Mesenchymal stem cell (in vitro differentiated cells and primary cell): ENCODE measurements around the gene IZUMO4.

Source experiments
- DNase-seq: peaks from one replicate; pipeline ENCODE4 v3.0.0-alpha.2; 2013
- H2AFZ ChIP-seq: one replicate; pipeline ENCODE4 v1.6.1; 2013; ENCODE audit warnings: low read depth, mild to moderate bottlenecking, control low read depth, inconsistent platforms, low read length, moderate library complexity
- H2AK5ac ChIP-seq: 2 replicates; pipeline ENCODE4 v1.6.1; 2013; ENCODE audit warnings: low read length, moderate library complexity, mild to moderate bottlenecking, inconsistent platforms; ENCODE audit not compliant: severe bottlenecking
- H2BK120ac ChIP-seq: one replicate; pipeline ENCODE4 v1.6.1; 2013; ENCODE audit warnings: low read depth, mild to moderate bottlenecking, inconsistent platforms, low read length, moderate library complexity
- H2BK12ac ChIP-seq, 2 experiments: one replicate each; pipeline ENCODE4 v1.6.1; 2013; ENCODE audit warnings: inconsistent platforms in 2 of 2, low read length in 2 of 2, mild to moderate bottlenecking in 2 of 2, moderate library complexity in 2 of 2, control low read depth in 1 of 2
- H2BK15ac ChIP-seq: one replicate; pipeline ENCODE4 v1.6.1; 2013; ENCODE audit warnings: mild to moderate bottlenecking, low read depth, inconsistent platforms; ENCODE audit not compliant: poor library complexity, severe bottlenecking
- H2BK5ac ChIP-seq: 2 replicates; pipeline ENCODE4 v1.6.1; 2013; ENCODE audit warnings: low read depth, mild to moderate bottlenecking, low read length, control low read depth, inconsistent platforms; ENCODE audit not compliant: poor library complexity, severe bottlenecking
- H3K14ac ChIP-seq, 2 experiments: one replicate each; pipeline ENCODE4 v1.6.1; 2013; ENCODE audit warnings: inconsistent platforms in 2 of 2, low read length in 2 of 2, control low read depth in 1 of 2, mild to moderate bottlenecking in 1 of 2, moderate library complexity in 1 of 2
- H3K18ac ChIP-seq, 2 experiments: one replicate each; pipeline ENCODE4 v1.6.1; 2013; ENCODE audit warnings: inconsistent platforms in 2 of 2, low read length in 2 of 2, control low read depth in 1 of 2, low read depth in 1 of 2, mild to moderate bottlenecking in 1 of 2
- H3K23ac ChIP-seq, 2 experiments: one replicate each; pipeline ENCODE4 v1.6.1; 2013; ENCODE audit warnings: inconsistent platforms in 2 of 2, low read length in 2 of 2, mild to moderate bottlenecking in 2 of 2, moderate library complexity in 2 of 2, control low read depth in 1 of 2
- H3K27ac ChIP-seq: 2 replicates; pipeline ENCODE4 v1.5.1; 2013; ENCODE audit warnings: mild to moderate bottlenecking, moderate library complexity, low read length, control low read depth, inconsistent platforms; ENCODE audit not compliant: poor library complexity, severe bottlenecking
- H3K27me3 ChIP-seq, 2 experiments: 2 replicates each; pipeline versions ENCODE4 v1.6.1 to v1.7.0; 2013; ENCODE audit warnings: low read length in 2 of 2, mild to moderate bottlenecking in 2 of 2, moderate library complexity in 2 of 2, control low read depth in 1 of 2, inconsistent platforms in 1 of 2; ENCODE audit not compliant: control insufficient read depth in 1 of 2, insufficient read depth in 1 of 2
- H3K36me3 ChIP-seq, 2 experiments: 2 replicates each; pipeline versions ENCODE4 v1.6.1 to v1.7.0; 2013; ENCODE audit warnings: low read length in 2 of 2, control low read depth in 1 of 2, inconsistent platforms in 1 of 2, low read depth in 1 of 2, mild to moderate bottlenecking in 1 of 2; ENCODE audit not compliant: insufficient read depth in 2 of 2, control insufficient read depth in 1 of 2
- H3K4ac ChIP-seq, 2 experiments: one replicate each; pipeline ENCODE4 v1.6.1; 2013; ENCODE audit warnings: inconsistent platforms in 2 of 2, low read length in 2 of 2, mild to moderate bottlenecking in 2 of 2, moderate library complexity in 2 of 2, control low read depth in 1 of 2, low read depth in 1 of 2
- H3K4me1 ChIP-seq: 2 replicates; pipeline ENCODE4 v1.6.1; 2013; ENCODE audit warnings: low read depth, low read length, control low read depth; ENCODE audit not compliant: control insufficient read depth, insufficient read depth
- H3K4me2 ChIP-seq: 2 replicates; pipeline ENCODE4 v1.6.1; 2013; ENCODE audit warnings: low read length, mild to moderate bottlenecking, inconsistent platforms; ENCODE audit not compliant: poor library complexity, severe bottlenecking
- H3K4me3 ChIP-seq, 2 experiments: 2 replicates each; pipeline versions ENCODE4 v1.5.1 to v1.7.0; 2013; ENCODE audit warnings: low read length in 2 of 2, mild to moderate bottlenecking in 2 of 2, control low read depth in 1 of 2, low read depth in 1 of 2; ENCODE audit not compliant: insufficient read depth in 1 of 2
- H3K79me1 ChIP-seq: replicated peaks from 2 replicates; pipeline ENCODE4 v1.6.1; 2013; ENCODE audit warnings: mild to moderate bottlenecking, control low read depth, low read length, inconsistent platforms; ENCODE audit not compliant: poor library complexity, severe bottlenecking
- H3K9ac ChIP-seq: 2 replicates; pipeline ENCODE4 v1.7.0; 2013; ENCODE audit warnings: mild to moderate bottlenecking, low read length, moderate library complexity
- H3K9me3 ChIP-seq: 2 replicates; pipeline ENCODE4 v1.7.0; 2013; ENCODE audit warnings: mild to moderate bottlenecking, low read length; ENCODE audit not compliant: control insufficient read depth
- H4K8ac ChIP-seq: one replicate; pipeline ENCODE4 v1.6.1; 2013; ENCODE audit warnings: inconsistent platforms, mild to moderate bottlenecking, low read length, moderate library complexity
- H4K91ac ChIP-seq: one replicate; pipeline ENCODE4 v1.6.1; 2013; ENCODE audit warnings: mild to moderate bottlenecking, low read length, inconsistent platforms
- WGBS: methylation state at CpG from one replicate; pipeline ENCODE4 v1.1.7; 2013; ENCODE audit warnings: mixed read lengths; 5-methylcytosine and 5-hydroxymethylcytosine counted together

IZUMO4 gene

DNA sequence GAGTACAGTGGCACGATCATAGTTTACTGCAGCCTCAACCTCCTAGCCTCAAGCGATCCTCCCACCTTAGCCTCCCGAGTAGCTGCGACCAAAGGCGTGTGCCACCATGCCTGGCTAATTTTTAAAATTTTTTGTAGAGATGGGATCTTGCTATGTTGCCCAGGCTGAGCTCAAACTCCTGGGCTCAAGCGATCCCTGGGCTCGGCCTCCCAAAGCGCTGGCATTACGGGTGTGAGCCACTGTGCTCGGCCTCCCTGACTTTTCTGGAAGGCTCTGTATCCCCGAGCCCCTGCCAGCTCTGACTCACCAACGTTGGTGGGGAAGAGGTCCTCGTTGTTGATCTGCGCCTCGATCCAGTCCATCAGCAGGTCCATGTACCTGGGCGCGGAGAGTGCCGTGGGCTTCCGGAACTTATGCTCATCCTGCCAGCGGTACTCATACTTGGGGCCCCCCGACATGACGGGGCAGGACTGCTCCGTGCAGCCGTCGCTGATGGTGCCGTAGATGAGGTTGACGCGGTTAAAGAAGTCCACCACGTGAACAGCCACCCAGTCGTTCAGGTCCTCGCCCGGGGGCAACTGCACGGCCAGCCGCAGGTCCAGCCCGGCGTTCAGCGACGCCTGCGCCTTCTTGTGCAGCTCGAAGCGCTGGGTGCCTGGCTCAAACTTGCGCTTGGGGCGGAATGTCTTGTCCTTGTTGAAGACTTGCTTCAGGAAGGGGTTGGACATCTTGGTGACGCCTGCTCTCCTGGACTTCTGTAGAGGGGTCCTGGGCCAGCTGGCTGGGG lies 18.7 kb upstream of the IZUMO4 start:
- WGBS, result 98% methylated on average over 35 of the region's 44 CpGs
- Histone ChIP-seq H3K14ac (no peak overlapping the region), H2AK5ac (no peak overlapping the region), H2BK15ac (no peak overlapping the region), H3K4ac (no peak overlapping the region), H3K4me2 (no peak overlapping the region), H3K4me3 (peak overlapping the region in 1 of 2 experiments; percentile 7), H2AFZ (no peak overlapping the region), H2BK120ac (no peak overlapping the region), H2BK12ac (no peak overlapping the region), H3K9me3 (no peaks in the 10 kb centered on the region), H4K91ac (peak overlapping the region; percentile 16), H3K27me3 (no peaks in the 10 kb centered on the region), H3K9ac (no peak overlapping the region), H4K8ac (no peak overlapping the region), H3K27ac (no peak overlapping the region), H3K23ac (no peak overlapping the region), H3K36me3 (peaks cover 79 to 80% of the 10 kb centered on the region in 2 experiments), H3K18ac (no peak overlapping the region), H3K4me1 (peaks cover 7% of the 10 kb centered on the region), H3K79me1 (peaks cover 50% of the 10 kb centered on the region), H2BK5ac (no peak overlapping the region)
- DNase-seq, result no peak

GRCh38 chr19:2079076-2079864 lies 17.4 kb upstream of the IZUMO4 start:
- WGBS, result 97% methylated on average over 32 of the region's 32 CpGs
- no peak overlapping the region for H3K4ac ChIP-seq
- no peak overlapping the region for H3K27ac ChIP-seq
- DNase-seq, result no peak
- H3K9ac ChIP-seq, result no peak overlapping the region
- no peak overlapping the region for H2BK12ac ChIP-seq
- no peak overlapping the region for H3K4me2 ChIP-seq
- no peak overlapping the region for H3K23ac ChIP-seq
- no peak overlapping the region for H2BK15ac ChIP-seq
- no peaks in the 10 kb centered on the region for H3K9me3 ChIP-seq
- no peak overlapping the region for H3K18ac ChIP-seq
- no peak overlapping the region for H3K4me3 ChIP-seq
- H3K79me1 ChIP-seq, result peaks cover 53% of the 10 kb centered on the region
- no peak overlapping the region for H2BK5ac ChIP-seq
- H2AFZ ChIP-seq, result no peak overlapping the region
- H4K8ac ChIP-seq, result peak overlapping the region; percentile 16
- no peaks in the 10 kb centered on the region for H3K27me3 ChIP-seq
- H3K36me3 ChIP-seq, result peaks cover 84 to 85% of the 10 kb centered on the region in 2 experiments
- peaks cover 10% of the 10 kb centered on the region for H3K4me1 ChIP-seq
- H3K14ac ChIP-seq, result no peak overlapping the region
- H2AK5ac ChIP-seq, result no peak overlapping the region
- no peak overlapping the region for H2BK120ac ChIP-seq
- H4K91ac ChIP-seq, result no peak overlapping the region

GRCh38 chr19:2079865-2080301 lies 16.8 kb upstream of the IZUMO4 start:
- WGBS, result 97% methylated on average over 23 of the region's 23 CpGs
- Histone ChIP-seq H3K79me1 (peaks cover 55% of the 10 kb centered on the region), H4K91ac (peak overlapping the region; percentile 24)

GRCh38 chr19:2080336-2080988 lies 16.3 kb upstream of the IZUMO4 start:
- Histone ChIP-seq H3K14ac (no peak overlapping the region), H3K4me1 (peaks cover 17% of the 10 kb centered on the region), H2AFZ (no peak overlapping the region), H2BK12ac (no peak overlapping the region), H3K9me3 (no peaks in the 10 kb centered on the region), H3K27me3 (no peaks in the 10 kb centered on the region), H4K91ac (no peak overlapping the region), H2BK5ac (no peak overlapping the region), H3K4me3 (no peak overlapping the region), H3K4me2 (no peak overlapping the region), H3K27ac (no peak overlapping the region), H3K23ac (no peak overlapping the region), H2AK5ac (no peak overlapping the region), H4K8ac (no peak overlapping the region), H3K18ac (no peak overlapping the region), H3K36me3 (peaks cover 82 to 83% of the 10 kb centered on the region in 2 experiments), H3K4ac (no peak overlapping the region), H3K9ac (no peak overlapping the region), H2BK15ac (no peak overlapping the region), H3K79me1 (peaks cover 53% of the 10 kb centered on the region), H2BK120ac (no peak overlapping the region)
- WGBS, result 92% methylated on average over 23 of the region's 23 CpGs
- DNase-seq, result no peak

More at GRCh38 chr19:2079865-2080301, 16.8 kb upstream of the IZUMO4 start:
- no peak overlapping the region for H2BK15ac ChIP-seq
- no peak overlapping the region for H3K4me2 ChIP-seq
- H3K27me3 ChIP-seq, result no peaks in the 10 kb centered on the region
- H3K4me1 ChIP-seq, result peaks cover 12% of the 10 kb centered on the region
- DNase-seq, result no peak
- H2AK5ac ChIP-seq, result no peak overlapping the region
- no peak overlapping the region for H2BK120ac ChIP-seq
- H3K23ac ChIP-seq, result peak overlapping the region in 1 of 2 experiments; percentile 32
- H3K14ac ChIP-seq, result no peak overlapping the region
- H2BK12ac ChIP-seq, result peak overlapping the region in 1 of 2 experiments; percentile 15
- H4K8ac ChIP-seq, result peak overlapping the region; percentile 76
- peaks cover 84 to 87% of the 10 kb centered on the region in 2 experiments for H3K36me3 ChIP-seq
- no peak overlapping the region for H3K18ac ChIP-seq
- no peak overlapping the region for H3K9ac ChIP-seq
- H3K9me3 ChIP-seq, result no peaks in the 10 kb centered on the region
- no peak overlapping the region for H2BK5ac ChIP-seq
- no peak overlapping the region for H2AFZ ChIP-seq
- no peak overlapping the region for H3K4me3 ChIP-seq
- H3K4ac ChIP-seq, result no peak overlapping the region
- no peak overlapping the region for H3K27ac ChIP-seq
